GM13977 (cell line): ENCODE measurements around the gene RBP4.

Experiments used
- DNase-seq: peaks from one replicate; pipeline ENCODE4 v3.0.0; 2012; ENCODE audit warnings: low spot score
- CTCF ChIP-seq: IDR thresholded peaks from 2 replicates; pipeline ENCODE4 v1.5.1; 2012; ENCODE audit warnings: mild to moderate bottlenecking, control low read depth; ENCODE audit not compliant: insufficient read depth; ENCODE audit errors: extremely low read depth, missing control alignments
- in situ Hi-C: fragments of 300-500 bp; cut with MboI; formaldehyde crosslinking; loops from one replicate; pipeline ENCODE4 v1.12.0; 2022; ENCODE audit warnings: low sequenced_read_pairs, low pct_unique_long_range_greater_than_20kb, mixed read lengths, inconsistent platforms; ENCODE audit not compliant: unreplicated experiment

RBP4 gene

GRCh38 chr10:93601146-93601773 lies at the start of gene RBP4:
RBP4 (minus strand) TSS chr10:93601235; CDS start chr10:93601028, 207 bp downstream.
- in situ Hi-C loops: no loop called here
- TF ChIP-seq CTCF: no peak
- DNase-seq: no peak

GRCh38 chr10:93639791-93640190 lies 38.8 kb upstream of the RBP4 start:
- in situ Hi-C loops: no loop called here
- DNase-seq: no peak
- no peak for TF ChIP-seq CTCF

- no peak for TF ChIP-seq CTCF
- no peak for DNase-seq
Observed at GRCh38 chr10:93630625-93631557, 29.9 kb upstream of the RBP4 start.

GRCh38 chr10:93629647-93630305 lies 28.7 kb upstream of the RBP4 start:
- no peak for DNase-seq
- TF ChIP-seq CTCF: no peak
- in situ Hi-C loops: no loop called here

More at GRCh38 chr10:93630625-93631557, 29.9 kb upstream of the RBP4 start:
- in situ Hi-C loops: no loop called here

GRCh38 chr10:93628858-93629257 lies 27.8 kb upstream of the RBP4 start:
- DNase-seq: no peak
- in situ Hi-C loops: no loop called here
- TF ChIP-seq CTCF: no peak

- no peak for TF ChIP-seq CTCF
- in situ Hi-C loops: no loop called here
- DNase-seq: no peak
Observed at GRCh38 chr10:93622942-93623341, 21.9 kb upstream of the RBP4 start.
